CD4-positive, alpha-beta T cell (primary cell): Measurements from ENCODE around the gene BICDL1. TPM values are rescaled to one million over a fixed set of nuclear protein-coding genes. Genes with fewer than 3 reads are reported as not detected.

Experiments
- ATAC-seq: fragments of 200-7000 bp; cut with Tn5 transposase; one replicate; pipeline ENCODE4 v1.10.0; 2022; ENCODE audit warnings: mild to moderate bottlenecking; ENCODE audit not compliant: poor library complexity
- CTCF ChIA-PET: fragments of 350-600 bp; sonication (Branson Sonifier 250); formaldehyde crosslinking; loops from one replicate; lab custom pipeline; 2021; ENCODE audit warnings: antibody characterized with exemption, inconsistent platforms; lab: Charles Lee
- POLR2A ChIA-PET: fragments of 350-600 bp; sonication (Branson Sonifier 250); formaldehyde crosslinking; loops from one replicate; lab custom pipeline; 2021; ENCODE audit warnings: antibody characterized with exemption, inconsistent platforms; lab: Charles Lee
- DNase-seq, 14 experiments: peaks; one replicate each; pipeline ENCODE4 v3.0.0-alpha.2; 2013 to 2020; ENCODE audit warnings: mixed read lengths in 2 of 14
- H3K27ac ChIP-seq, 2 donors: one replicate each; pipeline versions ENCODE4 v1.5.1 to v1.7.0; 2013; ENCODE audit warnings: low read length in 2 of 2, low read depth in 1 of 2, mild to moderate bottlenecking in 1 of 2
- H3K27me3 ChIP-seq, 2 experiments: 1 replicate in 1 of 2; 2 replicates in 1 of 2; pipeline versions ENCODE4 v1.6.1 to v1.7.0; 2013; ENCODE audit warnings: low read length in 2 of 2, control low read depth in 1 of 2, mild to moderate bottlenecking in 1 of 2, moderate library complexity in 1 of 2; ENCODE audit not compliant: insufficient read depth in 2 of 2, control insufficient read depth in 1 of 2
- H3K36me3 ChIP-seq: one replicate; pipeline ENCODE4 v1.6.1; 2013; ENCODE audit warnings: low read length, control low read depth; ENCODE audit not compliant: insufficient read depth
- H3K4me1 ChIP-seq: one replicate; pipeline ENCODE4 v1.6.1; 2013; ENCODE audit warnings: low read length, control low read depth; ENCODE audit not compliant: insufficient read depth
- H3K4me3 ChIP-seq: one replicate; pipeline ENCODE4 v1.5.1; 2013; ENCODE audit warnings: mild to moderate bottlenecking, low read length, moderate library complexity
- H3K9me3 ChIP-seq, 2 experiments: 1 replicate in 1 of 2; 2 replicates in 1 of 2; pipeline versions ENCODE4 v1.6.1 to v1.7.0; 2013; ENCODE audit warnings: low read length in 2 of 2, mild to moderate bottlenecking in 2 of 2, control low read depth in 1 of 2, moderate library complexity in 1 of 2; ENCODE audit not compliant: control insufficient read depth in 1 of 2, insufficient read depth in 1 of 2
- H3K27ac Mint-ChIP-seq: one replicate; pipeline ENCODE4 v1.8.0; 2020; ENCODE audit warnings: mixed read lengths
- H3K27me3 Mint-ChIP-seq: one replicate; pipeline ENCODE4 v1.8.0; 2021; ENCODE audit warnings: mixed read lengths
- H3K36me3 Mint-ChIP-seq: one replicate; pipeline ENCODE4 v1.8.0; 2021; ENCODE audit warnings: low read depth, mixed read lengths
- H3K4me1 Mint-ChIP-seq: one replicate; pipeline ENCODE4 v1.8.0; 2021; ENCODE audit warnings: low read depth, mixed read lengths
- H3K4me3 Mint-ChIP-seq: one replicate; pipeline ENCODE4 v1.8.0; 2020; ENCODE audit warnings: mild to moderate bottlenecking, mixed read lengths
- H3K9me3 Mint-ChIP-seq: one replicate; pipeline ENCODE4 v1.8.0; 2020; ENCODE audit warnings: mixed read lengths
- intact Hi-C, 2 experiments: fragments of 100-400 bp; cut with DNase I in 1 of 2; cut with micrococcal nuclease in 1 of 2; formaldehyde crosslinking; loops; one replicate each; pipeline versions ENCODE4 v1.15.1 to v1.9.0; 2023 to 2025; cut with DNase I, micrococcal nuclease
- total RNA-seq, 174 experiments: library from RNA in 2 of 174; stranded (reverse) in 2 of 174; gene quantifications; one replicate each; pipeline ENCODE4 v1.2.3 and lab custom pipeline; 2021 to 2026
- TF ChIP-seq, protein P1 (sequence below): fragments of 200-600 bp; IDR thresholded peaks from one replicate; pipeline ENCODE4 v1.8.0; 2022; ENCODE audit warnings: antibody characterized with exemption, mild to moderate bottlenecking

The BICDL1 gene
- total RNA-seq, 2 experiments from 2014 or later, result 143 to 146 TPM

DNA sequence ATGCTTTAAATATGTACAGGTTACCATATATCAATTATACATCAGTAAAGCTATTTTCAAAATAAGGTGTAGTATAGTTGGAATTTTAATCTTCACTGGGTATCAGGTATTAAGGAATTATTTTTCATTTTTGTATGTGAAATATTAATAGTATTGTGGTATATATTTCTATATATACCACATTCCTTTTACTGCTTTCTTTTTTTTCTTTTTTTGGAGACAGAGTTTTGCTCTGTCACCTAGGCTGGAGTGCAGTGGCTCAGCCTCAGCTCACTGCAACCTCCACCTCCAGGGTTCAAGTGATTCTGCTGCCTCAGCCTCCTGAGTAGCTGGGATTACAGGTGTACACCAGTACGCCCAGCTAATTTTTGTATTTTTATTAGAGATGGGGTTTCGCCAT lies 36.6 kb downstream of the BICDL1 start:
- intact Hi-C loops, result no loop called here
- CTCF ChIA-PET, result no interaction called here

DNA sequence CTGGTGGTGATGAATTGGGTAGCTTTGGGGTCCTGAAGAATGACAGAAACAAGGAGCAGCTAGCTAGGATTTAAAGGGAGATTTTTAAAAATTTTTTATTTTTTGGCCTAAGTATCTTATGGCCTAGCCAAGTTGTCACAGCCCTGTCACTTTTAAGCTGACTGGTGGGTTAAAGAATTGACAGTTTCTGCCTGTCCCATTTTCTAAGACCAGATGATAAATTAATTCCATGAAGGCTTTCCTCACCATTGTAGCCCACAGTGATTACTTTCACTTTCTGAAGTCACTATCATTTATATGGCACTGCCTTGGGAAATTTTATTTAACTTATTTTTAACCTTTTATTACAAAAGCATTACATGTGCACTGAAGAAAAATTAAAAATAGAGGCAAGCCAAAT lies 43.2 kb downstream of the BICDL1 start:
- H3K36me3 Mint-ChIP-seq, result peaks cover 11% of the 10 kb centered on the region
- no peaks in the 10 kb centered on the region for H3K27me3 ChIP-seq
- H3K9me3 ChIP-seq, result no peaks in the 10 kb centered on the region
- TF ChIP-seq, protein P1, sequence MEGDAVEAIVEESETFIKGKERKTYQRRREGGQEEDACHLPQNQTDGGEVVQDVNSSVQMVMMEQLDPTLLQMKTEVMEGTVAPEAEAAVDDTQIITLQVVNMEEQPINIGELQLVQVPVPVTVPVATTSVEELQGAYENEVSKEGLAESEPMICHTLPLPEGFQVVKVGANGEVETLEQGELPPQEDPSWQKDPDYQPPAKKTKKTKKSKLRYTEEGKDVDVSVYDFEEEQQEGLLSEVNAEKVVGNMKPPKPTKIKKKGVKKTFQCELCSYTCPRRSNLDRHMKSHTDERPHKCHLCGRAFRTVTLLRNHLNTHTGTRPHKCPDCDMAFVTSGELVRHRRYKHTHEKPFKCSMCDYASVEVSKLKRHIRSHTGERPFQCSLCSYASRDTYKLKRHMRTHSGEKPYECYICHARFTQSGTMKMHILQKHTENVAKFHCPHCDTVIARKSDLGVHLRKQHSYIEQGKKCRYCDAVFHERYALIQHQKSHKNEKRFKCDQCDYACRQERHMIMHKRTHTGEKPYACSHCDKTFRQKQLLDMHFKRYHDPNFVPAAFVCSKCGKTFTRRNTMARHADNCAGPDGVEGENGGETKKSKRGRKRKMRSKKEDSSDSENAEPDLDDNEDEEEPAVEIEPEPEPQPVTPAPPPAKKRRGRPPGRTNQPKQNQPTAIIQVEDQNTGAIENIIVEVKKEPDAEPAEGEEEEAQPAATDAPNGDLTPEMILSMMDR, result no peak
- H3K4me1 ChIP-seq, result no peaks in the 10 kb centered on the region
- ATAC-seq, result no peak
- no peak for DNase-seq
- CTCF ChIA-PET, result interaction anchor here (0.7 to 1.3 kb wide), 3 partner anchors 8 to 28 kb away, joined by 3 read pairs; no protein-coding TSS in a partner anchor
- H3K9me3 Mint-ChIP-seq, result no peaks in the 10 kb centered on the region
- no peaks in the 10 kb centered on the region for H3K36me3 ChIP-seq
- no peak overlapping the region for H3K4me3 Mint-ChIP-seq
- H3K27ac Mint-ChIP-seq, result no peak overlapping the region
- H3K4me3 ChIP-seq, result no peak overlapping the region
- H3K4me1 Mint-ChIP-seq, result peaks cover 7% of the 10 kb centered on the region
- H3K27ac ChIP-seq, result no peak overlapping the region
- POLR2A ChIA-PET, result interaction anchor here (0.7 to 1.9 kb wide), 2 partner anchors 13 to 43 kb away, joined by 3 to 7 read pairs; partner anchors contain the start of gene BICDL1
- H3K27me3 Mint-ChIP-seq, result no peaks in the 10 kb centered on the region
- intact Hi-C loops, result no loop called here

More for the DNA sequence above, 36.6 kb downstream of the BICDL1 start:
- ATAC-seq (no peak), DNase-seq (no peak)
- peaks cover 2% of the 10 kb centered on the region for H3K9me3 Mint-ChIP-seq
- H3K4me1 Mint-ChIP-seq, result peaks cover 5% of the 10 kb centered on the region
- Histone ChIP-seq H3K27me3 (no peaks in the 10 kb centered on the region), H3K27ac (no peak overlapping the region), H3K9me3 (peaks cover 6 to 17% of the 10 kb centered on the region in 2 experiments), H3K4me3 (no peak overlapping the region), H3K4me1 (no peaks in the 10 kb centered on the region), H3K36me3 (peaks cover 7% of the 10 kb centered on the region)
- TF ChIP-seq, protein P1, result no peak
- H3K27ac Mint-ChIP-seq, result no peak overlapping the region
- H3K4me3 Mint-ChIP-seq, result no peak overlapping the region
- no peaks in the 10 kb centered on the region for H3K27me3 Mint-ChIP-seq
- POLR2A ChIA-PET, result no interaction called here
- H3K36me3 Mint-ChIP-seq, result peaks cover 40% of the 10 kb centered on the region

DNA sequence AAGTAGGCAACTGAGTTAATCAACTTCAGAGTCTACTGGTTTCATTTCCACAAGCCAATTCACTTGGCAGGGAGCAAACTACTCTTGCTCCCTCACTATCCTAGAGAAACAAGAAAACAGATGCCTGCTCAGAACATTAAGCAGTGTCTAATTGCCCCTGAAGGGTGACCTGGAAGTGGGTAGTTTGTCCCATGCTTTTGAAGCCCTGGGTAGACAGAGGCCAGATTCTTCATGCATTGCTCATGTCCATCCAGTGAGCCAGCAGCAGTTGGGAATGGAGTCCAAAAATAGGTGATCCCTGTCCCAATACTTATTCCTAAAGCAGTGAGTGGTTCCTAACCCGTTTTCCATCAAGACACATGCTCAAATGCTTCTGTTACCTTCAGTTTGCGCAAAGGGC lies 48.8 kb downstream of the BICDL1 start:
- Mint-ChIP-seq H3K9me3 (no peaks in the 10 kb centered on the region), H3K36me3 (peaks cover 12% of the 10 kb centered on the region), H3K4me1 (peaks cover 26% of the 10 kb centered on the region), H3K4me3 (no peak overlapping the region), H3K27me3 (no peaks in the 10 kb centered on the region), H3K27ac (peak overlapping the region; percentile 30)
- H3K9me3 ChIP-seq, result no peaks in the 10 kb centered on the region
- DNase-seq, result no peak
- TF ChIP-seq, protein P1, result no peak
- no peak for ATAC-seq
- ChIA-PET POLR2A (interaction anchor here (1.1 kb wide), 1 partner anchor 31 kb away, joined by 3 read pairs; no protein-coding TSS in a partner anchor), CTCF (no interaction called here)
- H3K27me3 ChIP-seq, result no peaks in the 10 kb centered on the region
- H3K27ac ChIP-seq, result no peak overlapping the region
- H3K36me3 ChIP-seq, result no peaks in the 10 kb centered on the region
- intact Hi-C loops, result loop anchor here in 1 of 2 experiments (5.0 kb wide), 1 partner anchor 39 kb away; no protein-coding TSS in a partner anchor
- peaks cover 13% of the 10 kb centered on the region for H3K4me1 ChIP-seq
- H3K4me3 ChIP-seq, result no peak overlapping the region
